Peyer's patch (tissue), 4 donors: ENCODE results near the gene PON3.

ENCODE experiments used
- POLR2A ChIP-seq, 2 donors: fragments of 450-650 bp; IDR thresholded peaks; one replicate each; pipeline ENCODE4 v1.5.1; 2017; ENCODE audit warnings: antibody characterized with exemption in 2 of 2, mild to moderate bottlenecking in 2 of 2, moderate library complexity in 2 of 2
- TF ChIP-seq, protein P1 (sequence below), 6 experiments: fragments of 450-650 bp in 4 of 6; fragments of 200-600 bp in 2 of 6; sonication (generic) in 1 of 6; IDR thresholded peaks; one replicate each; pipeline ENCODE4 v1.5.1; 2017 to 2019; ENCODE audit warnings: antibody characterized with exemption in 6 of 6, mild to moderate bottlenecking in 3 of 6, moderate library complexity in 1 of 6

- TF ChIP-seq, protein P1, sequence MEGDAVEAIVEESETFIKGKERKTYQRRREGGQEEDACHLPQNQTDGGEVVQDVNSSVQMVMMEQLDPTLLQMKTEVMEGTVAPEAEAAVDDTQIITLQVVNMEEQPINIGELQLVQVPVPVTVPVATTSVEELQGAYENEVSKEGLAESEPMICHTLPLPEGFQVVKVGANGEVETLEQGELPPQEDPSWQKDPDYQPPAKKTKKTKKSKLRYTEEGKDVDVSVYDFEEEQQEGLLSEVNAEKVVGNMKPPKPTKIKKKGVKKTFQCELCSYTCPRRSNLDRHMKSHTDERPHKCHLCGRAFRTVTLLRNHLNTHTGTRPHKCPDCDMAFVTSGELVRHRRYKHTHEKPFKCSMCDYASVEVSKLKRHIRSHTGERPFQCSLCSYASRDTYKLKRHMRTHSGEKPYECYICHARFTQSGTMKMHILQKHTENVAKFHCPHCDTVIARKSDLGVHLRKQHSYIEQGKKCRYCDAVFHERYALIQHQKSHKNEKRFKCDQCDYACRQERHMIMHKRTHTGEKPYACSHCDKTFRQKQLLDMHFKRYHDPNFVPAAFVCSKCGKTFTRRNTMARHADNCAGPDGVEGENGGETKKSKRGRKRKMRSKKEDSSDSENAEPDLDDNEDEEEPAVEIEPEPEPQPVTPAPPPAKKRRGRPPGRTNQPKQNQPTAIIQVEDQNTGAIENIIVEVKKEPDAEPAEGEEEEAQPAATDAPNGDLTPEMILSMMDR (IDR thresholded peaks at IDR 0.05): no peak
- no peak for TF ChIP-seq POLR2A (IDR thresholded peaks at IDR 0.05)
Measured at GRCh38 chr7:95367606-95368005, 28.6 kb downstream of the PON3 start.
